ENCODE data around the gene HSD17B3.

The HSD17B3 gene

DNA sequence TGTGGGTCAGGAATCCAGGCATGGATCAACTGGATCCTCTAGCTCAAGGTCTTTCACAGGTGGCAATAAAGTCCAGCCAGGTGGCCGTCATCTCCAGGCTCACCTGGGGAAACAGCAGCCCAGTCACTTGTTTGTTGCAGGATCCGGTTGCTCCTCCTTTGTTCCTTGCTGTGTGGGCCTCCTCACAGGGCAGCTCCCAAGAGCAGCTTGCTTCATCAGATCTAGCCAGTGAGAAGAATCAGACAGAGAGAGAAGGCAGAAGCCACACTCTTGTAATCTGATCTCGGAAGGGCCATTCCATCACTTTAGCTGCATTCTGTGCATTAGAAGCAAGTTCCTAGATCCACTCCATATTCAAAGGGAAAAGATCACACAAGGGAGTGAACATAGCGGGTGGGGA is 3.2 kb upstream of the HSD17B3 start:
- TF ChIP-seq, protein P1, sequence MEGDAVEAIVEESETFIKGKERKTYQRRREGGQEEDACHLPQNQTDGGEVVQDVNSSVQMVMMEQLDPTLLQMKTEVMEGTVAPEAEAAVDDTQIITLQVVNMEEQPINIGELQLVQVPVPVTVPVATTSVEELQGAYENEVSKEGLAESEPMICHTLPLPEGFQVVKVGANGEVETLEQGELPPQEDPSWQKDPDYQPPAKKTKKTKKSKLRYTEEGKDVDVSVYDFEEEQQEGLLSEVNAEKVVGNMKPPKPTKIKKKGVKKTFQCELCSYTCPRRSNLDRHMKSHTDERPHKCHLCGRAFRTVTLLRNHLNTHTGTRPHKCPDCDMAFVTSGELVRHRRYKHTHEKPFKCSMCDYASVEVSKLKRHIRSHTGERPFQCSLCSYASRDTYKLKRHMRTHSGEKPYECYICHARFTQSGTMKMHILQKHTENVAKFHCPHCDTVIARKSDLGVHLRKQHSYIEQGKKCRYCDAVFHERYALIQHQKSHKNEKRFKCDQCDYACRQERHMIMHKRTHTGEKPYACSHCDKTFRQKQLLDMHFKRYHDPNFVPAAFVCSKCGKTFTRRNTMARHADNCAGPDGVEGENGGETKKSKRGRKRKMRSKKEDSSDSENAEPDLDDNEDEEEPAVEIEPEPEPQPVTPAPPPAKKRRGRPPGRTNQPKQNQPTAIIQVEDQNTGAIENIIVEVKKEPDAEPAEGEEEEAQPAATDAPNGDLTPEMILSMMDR (IDR thresholded peaks at IDR 0.05; ENCODE audit: borderline replicate concordance, insufficient read depth, low read depth, low read length) = no peak
- no peak overlapping the region for H3K4me3 ChIP-seq (ENCODE audit: low read depth, low read length)

DNA sequence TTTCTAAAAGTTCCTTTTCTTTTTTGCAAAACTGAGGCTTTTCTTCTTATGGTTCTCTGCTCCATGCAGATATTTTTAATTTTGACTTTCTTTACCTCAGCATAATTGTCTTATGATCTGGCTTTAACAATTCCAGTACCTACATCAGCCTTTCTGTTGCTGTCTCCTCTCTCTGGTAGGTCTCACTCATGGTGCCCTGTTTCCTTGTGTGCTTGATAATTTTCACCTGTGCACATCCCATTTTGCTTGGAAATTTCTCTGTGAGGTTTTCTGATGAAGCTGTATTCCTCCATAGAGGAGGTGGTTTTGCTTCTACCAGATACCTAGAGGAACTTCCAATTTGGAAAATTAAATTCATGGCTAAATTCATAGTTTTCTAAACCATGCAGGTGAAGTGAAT is 2.3 kb upstream of the HSD17B3 start:
- H3K4me3 ChIP-seq (ENCODE audit: low read depth, low read length) = no peak overlapping the region
- TF ChIP-seq, protein P1 (IDR thresholded peaks at IDR 0.05; ENCODE audit: borderline replicate concordance, insufficient read depth, low read depth, low read length) = no peak

DNA sequence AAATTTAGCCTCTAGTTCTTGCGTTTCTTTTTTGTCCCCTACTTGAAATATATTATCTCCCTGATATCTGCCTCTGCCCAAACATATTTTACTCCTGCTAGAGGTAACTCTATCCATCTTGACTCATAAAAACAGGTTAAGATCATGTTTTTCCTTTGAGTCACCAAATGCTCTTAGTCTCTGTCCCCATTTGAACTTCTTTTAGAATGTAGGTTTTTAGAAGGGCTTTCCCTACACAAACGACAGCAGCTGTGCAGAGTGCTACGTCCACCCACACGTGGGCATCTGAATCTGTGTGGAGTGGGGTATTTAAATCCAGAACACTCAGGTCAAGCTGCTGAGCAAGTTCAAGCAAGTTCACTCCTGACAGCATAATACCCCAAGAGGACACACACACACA is 2.2 kb downstream of the HSD17B3 start:
- TF ChIP-seq, protein P1 (IDR thresholded peaks at IDR 0.05; ENCODE audit: borderline replicate concordance, insufficient read depth, low read depth, low read length) = no peak
- H3K4me3 ChIP-seq (ENCODE audit: low read depth, low read length) = no peak overlapping the region

DNA sequence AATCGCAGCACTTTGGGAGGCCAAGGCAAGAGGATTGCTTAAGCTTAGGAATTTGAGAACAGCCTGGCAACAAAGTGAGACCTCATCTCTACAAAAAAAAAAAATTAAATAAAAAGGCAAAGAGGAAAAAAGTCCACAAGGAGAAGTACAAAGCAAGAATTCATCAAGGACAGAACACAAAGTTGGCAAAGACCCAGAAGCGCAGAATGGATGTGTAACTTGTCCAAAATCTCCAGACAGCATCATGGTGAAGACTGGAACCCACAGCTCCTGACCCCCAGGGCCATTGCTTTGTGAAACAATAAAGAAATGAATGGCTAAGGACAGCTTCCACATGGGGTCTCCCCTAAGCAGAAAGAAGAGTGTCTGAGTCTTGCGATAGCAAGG is 7.8 kb downstream of the HSD17B3 start:
- TF ChIP-seq, protein P1 (IDR thresholded peaks at IDR 0.05; ENCODE audit: borderline replicate concordance, insufficient read depth, low read depth, low read length) = no peak
- H3K4me3 ChIP-seq (ENCODE audit: low read depth, low read length) = no peak overlapping the region

DNA sequence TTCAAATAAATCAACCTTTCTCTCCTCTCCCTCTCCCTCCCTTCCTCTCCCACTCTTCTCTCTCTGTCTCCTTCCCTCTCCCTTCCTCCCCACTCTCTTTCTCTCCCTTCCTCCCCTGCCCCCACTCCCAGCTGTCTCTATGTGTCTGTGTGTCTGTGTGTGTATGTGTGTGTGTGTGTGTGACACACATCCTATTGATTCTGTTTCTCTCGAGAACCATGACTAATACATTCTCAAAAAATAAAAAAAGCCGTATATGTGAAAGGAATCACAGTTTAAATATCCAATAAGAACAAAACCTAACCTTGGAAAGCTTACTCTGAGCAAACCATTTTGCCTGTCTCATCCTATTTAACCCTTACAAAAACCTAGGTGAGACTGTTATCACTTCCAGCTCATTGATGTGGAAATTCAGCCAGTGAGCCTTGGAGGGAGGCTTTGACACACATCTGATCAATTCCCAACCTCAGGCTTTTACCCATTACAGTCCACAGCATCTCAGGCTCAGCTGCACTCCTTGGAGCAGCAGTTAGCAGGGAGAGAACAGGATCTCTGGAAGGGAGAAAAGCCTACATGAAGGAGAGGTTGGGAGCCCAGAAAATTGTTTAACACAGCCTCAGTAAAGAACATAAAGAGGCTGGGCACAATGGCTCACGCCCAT is 8.3 kb downstream of the HSD17B3 start:
- TF ChIP-seq, protein P1 (IDR thresholded peaks at IDR 0.05; ENCODE audit: borderline replicate concordance, insufficient read depth, low read depth, low read length) = no peak
- no peak overlapping the region for H3K4me3 ChIP-seq (ENCODE audit: low read depth, low read length)

DNA sequence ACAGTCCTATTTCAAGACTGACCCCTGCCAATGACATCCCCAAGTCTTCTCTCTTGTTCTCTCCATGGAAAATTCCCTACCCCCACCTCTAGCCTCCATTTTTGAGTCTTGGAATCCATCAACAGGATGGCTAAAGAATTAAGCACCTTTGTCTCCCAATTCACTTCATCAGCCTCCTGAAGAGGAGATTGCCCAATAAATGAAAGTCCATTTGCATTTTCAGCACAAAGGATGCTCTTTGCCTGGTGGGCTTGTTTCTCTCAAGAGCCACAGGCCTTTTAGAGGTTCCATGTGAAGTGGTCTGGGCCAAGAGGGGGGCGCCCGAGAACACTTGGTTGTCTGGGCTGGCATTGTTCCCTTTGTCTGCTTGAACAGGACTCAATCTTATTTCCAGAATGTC is 12.6 kb downstream of the HSD17B3 start:
- H3K4me3 ChIP-seq (ENCODE audit: low read depth, low read length) = no peak overlapping the region
- TF ChIP-seq, protein P1 (IDR thresholded peaks at IDR 0.05; ENCODE audit: borderline replicate concordance, insufficient read depth, low read depth, low read length) = no peak

DNA sequence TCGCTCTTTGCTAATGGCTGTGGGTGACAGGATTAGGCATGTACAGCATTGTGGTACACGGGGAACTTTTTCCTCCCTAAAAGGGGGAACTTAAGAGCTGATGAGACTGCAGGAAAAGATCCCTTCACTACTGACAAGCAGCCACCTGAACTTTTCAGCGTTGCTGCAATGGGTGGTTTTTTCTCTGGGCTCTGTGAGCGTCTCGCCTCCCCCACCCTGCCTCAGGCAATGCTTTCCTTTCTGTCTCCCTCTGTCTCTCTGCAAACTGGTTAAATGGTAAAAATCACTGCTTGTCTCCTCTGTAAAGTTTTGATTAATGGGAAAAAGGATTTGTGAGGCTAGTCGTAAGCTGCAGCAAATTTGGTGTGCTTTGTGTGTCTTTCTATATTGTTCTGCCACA is 20.3 kb downstream of the HSD17B3 start:
- TF ChIP-seq, protein P1 (IDR thresholded peaks at IDR 0.05; ENCODE audit: borderline replicate concordance, insufficient read depth, low read depth, low read length) = no peak
- H3K4me3 ChIP-seq (ENCODE audit: low read depth, low read length) = no peak overlapping the region

All from GM12875 (cell line).